K562 (cell line): Measurements from ENCODE around the gene PIGC. TPM values are rescaled to one million over a fixed set of nuclear protein-coding genes. Genes with fewer than 3 reads are reported as not detected.

Experiments
- ATAC-seq: fragments of 200-7000 bp; cut with Tn5 transposase; 3 replicates; pipeline ENCODE4 v1.9.1; 2020; ENCODE audit warnings: moderate library complexity
- BruUV-seq: library from RNA; stranded (reverse); fragments of 400-500 nt; replicated peaks from 2 replicates; lab custom pipeline; 2021; lab: Mats Ljungman, UMichigan
- CTCF ChIA-PET: fragments of 300-600 bp; formaldehyde crosslinking; extraction: SDS; loops from one replicate; lab custom pipeline; 2021; ENCODE audit warnings: low intra/inter-chr PET ratio; lab: Yijun Ruan, JAX
- POLR2A ChIA-PET: fragments of 300-600, 350-650 bp; sonication (Branson Sonifier 250); formaldehyde crosslinking; extraction: SDS; loops from one replicate; lab custom pipeline; 2021; ENCODE audit warnings: antibody characterized with exemption, inconsistent platforms; lab: Yijun Ruan, JAX
- DNase-seq, 4 experiments: peaks; one replicate each; pipeline versions ENCODE4 v3.0.0 to v3.0.0-alpha.2; 2011 to 2018; ENCODE audit warnings: low spot score in 3 of 4, mixed read lengths in 3 of 4; ENCODE audit errors: extremely low read depth in 1 of 4
- FAIRE-seq: peaks from 2 replicates; lab custom pipeline; 2011; peaks lifted over from hg19 to GRCh38; lab: Jason Lieb, UNC
- H2AFZ ChIP-seq: 2 replicates; pipeline ENCODE4 v1.6.0; 2011; ENCODE audit warnings: low read depth, low read length, control low read depth, inconsistent platforms
- H3K27ac ChIP-seq: fragments of 200-600 bp; 3 replicates; pipeline ENCODE4 v1.8.0; 2011; ENCODE audit warnings: low read depth, mild to moderate bottlenecking, control low read depth, inconsistent platforms, low read length, moderate library complexity, mixed read lengths; ENCODE audit errors: extremely low read depth
- H3K27me3 ChIP-seq, 2 experiments: fragments of 300-600 bp in 1 of 2; 2 replicates in 1 of 2; 3 replicates in 1 of 2; pipeline versions ENCODE4 v1.6.0 to v1.8.0; 2011; ENCODE audit warnings: inconsistent platforms in 2 of 2, low read length in 2 of 2, mild to moderate bottlenecking in 1 of 2, mixed read lengths in 1 of 2, moderate library complexity in 1 of 2; ENCODE audit not compliant: control insufficient read depth in 2 of 2, insufficient read depth in 2 of 2
- H3K36me3 ChIP-seq: fragments of 300-600 bp; 3 replicates; pipeline ENCODE4 v1.8.0; 2011; ENCODE audit warnings: mild to moderate bottlenecking, low read length, inconsistent platforms; ENCODE audit not compliant: control insufficient read depth, insufficient read depth
- H3K4me1 ChIP-seq, 2 experiments: fragments of 200-600 bp in 1 of 2; replicated peaks in 1 of 2; 2 replicates in 1 of 2; 3 replicates in 1 of 2; pipeline versions ENCODE4 v1.5.1 to v1.8.0; 2011; ENCODE audit warnings: inconsistent platforms in 2 of 2, low read length in 2 of 2, mild to moderate bottlenecking in 1 of 2, mixed read lengths in 1 of 2, moderate library complexity in 1 of 2; ENCODE audit not compliant: control insufficient read depth in 2 of 2, insufficient read depth in 2 of 2
- H3K4me2 ChIP-seq: 2 replicates; pipeline ENCODE4 v1.6.1; 2011; ENCODE audit warnings: low read length, control low read depth, inconsistent platforms, mixed read lengths; ENCODE audit not compliant: insufficient read depth
- H3K4me3 ChIP-seq: fragments of 200-600 bp; sonication (generic), shearing (Covaris generic); 2 replicates; pipeline ENCODE4 v1.5.1; 2016; ENCODE audit warnings: control low read depth, inconsistent platforms
- H3K79me2 ChIP-seq: fragments of 200-600 bp; 3 replicates; pipeline ENCODE4 v1.8.0; 2011; ENCODE audit warnings: low read length, inconsistent platforms; ENCODE audit not compliant: control insufficient read depth, insufficient read depth
- H3K9ac ChIP-seq, 2 experiments: 2 replicates each; pipeline versions ENCODE4 v1.6.0 to v1.6.1; 2011; ENCODE audit warnings: low read depth in 2 of 2, low read length in 2 of 2, control low read depth in 1 of 2, inconsistent platforms in 1 of 2, mild to moderate bottlenecking in 1 of 2, mixed read lengths in 1 of 2; ENCODE audit not compliant: insufficient read depth in 1 of 2
- H3K9me1 ChIP-seq: one replicate; pipeline ENCODE4 v1.6.0; 2011; ENCODE audit warnings: inconsistent platforms, mild to moderate bottlenecking, low read length, moderate library complexity; ENCODE audit not compliant: control insufficient read depth, insufficient read depth
- H3K9me3 ChIP-seq: replicated peaks from 2 replicates; pipeline ENCODE4 v1.5.1; 2011; ENCODE audit warnings: low read depth, low read length, inconsistent platforms; ENCODE audit not compliant: control insufficient read depth, insufficient read depth
- H4K20me1 ChIP-seq: replicated peaks from 2 replicates; pipeline ENCODE4 v1.6.1; 2011; ENCODE audit warnings: low read length, inconsistent platforms, mixed read lengths; ENCODE audit not compliant: control insufficient read depth, insufficient read depth
- BCOR ChIP-seq: fragments of 450-650 bp; IDR thresholded peaks from 2 replicates; pipeline ENCODE4 v1.6.1; 2016
- C11orf30 ChIP-seq: fragments of 450-650 bp; IDR thresholded peaks from 2 replicates; pipeline ENCODE4 v1.6.1; 2016; ENCODE audit warnings: low read depth, mild to moderate bottlenecking
- CBX2 ChIP-seq: fragments of 200-600 bp; sonication (generic); IDR thresholded peaks from one replicate; pipeline ENCODE4 v1.6.1; 2012; ENCODE audit warnings: mild to moderate bottlenecking, low read length, inconsistent platforms; ENCODE audit not compliant: insufficient read depth, poor library complexity, severe bottlenecking
- DIDO1 ChIP-seq: fragments of 450-650 bp; IDR thresholded peaks from 2 replicates; pipeline ENCODE4 v1.6.1; 2016; ENCODE audit warnings: low read depth, missing biosample characterization, missing genetic modification characterization
- HNRNPUL1 ChIP-seq: fragments of 200-400 bp; formaldehyde crosslinking; IDR thresholded peaks from 2 replicates; pipeline ENCODE4 v1.6.1; 2017; ENCODE audit warnings: low read length
- PCBP2 ChIP-seq: fragments of 200-400 bp; formaldehyde crosslinking; IDR thresholded peaks from 2 replicates; pipeline ENCODE4 v1.6.1; 2018; ENCODE audit warnings: low read length, low read depth, mild to moderate bottlenecking, moderate library complexity; ENCODE audit not compliant: poor library complexity, severe bottlenecking
- POU5F1 ChIP-seq: fragments of 150-350 bp; IDR thresholded peaks from 2 replicates; pipeline ENCODE4 v1.6.1; 2014; ENCODE audit warnings: borderline replicate concordance, low read length, low read depth, mild to moderate bottlenecking; ENCODE audit not compliant: partially characterized antibody
- PRPF4 ChIP-seq: fragments of 200-400 bp; formaldehyde crosslinking; IDR thresholded peaks from one replicate; pipeline ENCODE4 v1.6.1; 2017; ENCODE audit warnings: low read length, low read depth, mild to moderate bottlenecking; ENCODE audit not compliant: insufficient read depth, poor library complexity, severe bottlenecking
- TSC22D4 ChIP-seq: fragments of 450-650 bp; IDR thresholded peaks from 2 replicates; pipeline ENCODE4 v1.6.1; 2016; ENCODE audit warnings: missing genetic modification characterization, missing biosample characterization, control low read depth
- ZBED1 ChIP-seq: IDR thresholded peaks from 2 replicates; pipeline ENCODE4 v1.6.1; 2014
- WGBS: fragments of 100-300 bp; shearing (Covaris generic); methylation state at CpG from one replicate; pipeline ENCODE4 v1.1.6; 2016; ENCODE audit warnings: low coverage, mixed read lengths; ENCODE audit not compliant: insufficient coverage; ENCODE audit errors: missing lambda C conversion rate; 5-methylcytosine and 5-hydroxymethylcytosine counted together
- in situ Hi-C: fragments of 300-500 bp; cut with MboI; formaldehyde crosslinking; loops from 4 replicates; pipeline ENCODE4 v1.15.0; 2018; ENCODE audit warnings: inconsistent platforms, mixed read lengths
- intact Hi-C: fragments of 100-400 bp; cut with micrococcal nuclease; formaldehyde crosslinking; loops from 2 replicates; pipeline ENCODE4 v1.14.2; 2022
- polyA plus RNA-seq, 8 experiments: library from polyadenylated mRNA; depleted of rRNA in 4 of 8; stranded (reverse) in 5 of 8; unstranded in 3 of 8; fragments of >200 nt; fragmentation: Nextera tagmentation in 2 of 8; fragmentation: Illumina TruSeq in 1 of 8; extraction: Ambion mirVana in 2 of 8; extraction: Trizol in 1 of 8; gene quantifications; 2 replicates each; pipeline versions ENCODE4 v1.2.1 to v1.2.3, GENCODE V29; 2011 to 2014; ENCODE audit warnings: inconsistent platforms in 1 of 8, missing spikeins in 1 of 8
- total RNA-seq, 7 experiments: library from RNA; depleted of rRNA in 6 of 7; stranded (reverse); fragments of >200 nt in 6 of 7; fragmentation: Illumina TruSeq in 2 of 7; extraction: Trizol in 2 of 7; gene quantifications; 2 replicates each; pipeline versions ENCODE4 v1.2.1 to v1.2.3, GENCODE V29; 2011 to 2021; ENCODE audit warnings: low replicate concordance in 1 of 7
- TF ChIP-seq, protein P1 (sequence below): fragments of 250-450 bp; sonication (Bioruptor Pico); IDR thresholded peaks from 2 replicates; pipeline ENCODE4 v1.4.0; 2020; ENCODE audit warnings: mild to moderate bottlenecking, moderate library complexity
- TF ChIP-seq, protein P2 (sequence below): sonication (generic); formaldehyde crosslinking; IDR thresholded peaks from 2 replicates; pipeline ENCODE4 v1.8.1; 2023; ENCODE audit warnings: missing genetic modification reagents, mild to moderate bottlenecking, borderline replicate concordance
- TF ChIP-seq, protein P3 (sequence below): fragments of 250-450 bp; sonication (Bioruptor Pico); IDR thresholded peaks from 2 replicates; pipeline ENCODE4 v1.5.0; 2021

PIGC gene
- total and polyA plus RNA-seq, 9 of the 15 experiments (the other 6 are each of a cell fraction or from before 2014, with no cell fraction given), result 30.5 to 97.9 (median 54.7) TPM

DNA sequence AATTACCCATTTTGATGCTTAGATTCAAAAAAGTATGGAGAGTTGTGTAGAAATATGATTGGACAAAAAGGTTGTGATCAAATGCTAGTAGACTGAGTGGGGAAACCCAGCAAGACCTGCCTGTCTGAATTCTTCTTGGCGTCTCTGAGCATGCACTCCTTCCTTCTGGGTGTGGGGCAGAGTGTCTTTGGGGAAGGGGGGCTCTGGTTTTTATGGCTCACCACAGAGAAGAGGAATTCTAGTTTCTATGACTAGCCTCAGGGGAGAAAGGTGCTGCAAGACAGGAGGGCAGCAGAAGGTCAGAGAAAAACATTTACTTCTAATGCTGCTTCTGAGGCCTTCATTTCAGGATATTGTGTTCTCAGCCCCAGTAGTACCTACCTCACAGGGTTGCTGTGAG lies 33.9 kb upstream of the PIGC start (continued):
- TF ChIP-seq, protein P1, sequence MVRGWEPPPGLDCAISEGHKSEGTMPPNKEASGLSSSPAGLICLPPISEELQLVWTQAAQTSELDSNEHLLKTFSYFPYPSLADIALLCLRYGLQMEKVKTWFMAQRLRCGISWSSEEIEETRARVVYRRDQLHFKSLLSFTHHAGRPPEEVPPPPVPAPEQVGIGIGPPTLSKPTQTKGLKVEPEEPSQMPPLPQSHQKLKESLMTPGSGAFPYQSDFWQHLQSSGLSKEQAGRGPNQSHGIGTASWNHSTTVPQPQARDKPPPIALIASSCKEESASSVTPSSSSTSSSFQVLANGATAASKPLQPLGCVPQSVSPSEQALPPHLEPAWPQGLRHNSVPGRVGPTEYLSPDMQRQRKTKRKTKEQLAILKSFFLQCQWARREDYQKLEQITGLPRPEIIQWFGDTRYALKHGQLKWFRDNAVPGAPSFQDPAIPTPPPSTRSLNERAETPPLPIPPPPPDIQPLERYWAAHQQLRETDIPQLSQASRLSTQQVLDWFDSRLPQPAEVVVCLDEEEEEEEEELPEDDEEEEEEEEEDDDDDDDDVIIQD, result no peak
- TF ChIP-seq CBX2, result no peak
- TF ChIP-seq, protein P2, sequence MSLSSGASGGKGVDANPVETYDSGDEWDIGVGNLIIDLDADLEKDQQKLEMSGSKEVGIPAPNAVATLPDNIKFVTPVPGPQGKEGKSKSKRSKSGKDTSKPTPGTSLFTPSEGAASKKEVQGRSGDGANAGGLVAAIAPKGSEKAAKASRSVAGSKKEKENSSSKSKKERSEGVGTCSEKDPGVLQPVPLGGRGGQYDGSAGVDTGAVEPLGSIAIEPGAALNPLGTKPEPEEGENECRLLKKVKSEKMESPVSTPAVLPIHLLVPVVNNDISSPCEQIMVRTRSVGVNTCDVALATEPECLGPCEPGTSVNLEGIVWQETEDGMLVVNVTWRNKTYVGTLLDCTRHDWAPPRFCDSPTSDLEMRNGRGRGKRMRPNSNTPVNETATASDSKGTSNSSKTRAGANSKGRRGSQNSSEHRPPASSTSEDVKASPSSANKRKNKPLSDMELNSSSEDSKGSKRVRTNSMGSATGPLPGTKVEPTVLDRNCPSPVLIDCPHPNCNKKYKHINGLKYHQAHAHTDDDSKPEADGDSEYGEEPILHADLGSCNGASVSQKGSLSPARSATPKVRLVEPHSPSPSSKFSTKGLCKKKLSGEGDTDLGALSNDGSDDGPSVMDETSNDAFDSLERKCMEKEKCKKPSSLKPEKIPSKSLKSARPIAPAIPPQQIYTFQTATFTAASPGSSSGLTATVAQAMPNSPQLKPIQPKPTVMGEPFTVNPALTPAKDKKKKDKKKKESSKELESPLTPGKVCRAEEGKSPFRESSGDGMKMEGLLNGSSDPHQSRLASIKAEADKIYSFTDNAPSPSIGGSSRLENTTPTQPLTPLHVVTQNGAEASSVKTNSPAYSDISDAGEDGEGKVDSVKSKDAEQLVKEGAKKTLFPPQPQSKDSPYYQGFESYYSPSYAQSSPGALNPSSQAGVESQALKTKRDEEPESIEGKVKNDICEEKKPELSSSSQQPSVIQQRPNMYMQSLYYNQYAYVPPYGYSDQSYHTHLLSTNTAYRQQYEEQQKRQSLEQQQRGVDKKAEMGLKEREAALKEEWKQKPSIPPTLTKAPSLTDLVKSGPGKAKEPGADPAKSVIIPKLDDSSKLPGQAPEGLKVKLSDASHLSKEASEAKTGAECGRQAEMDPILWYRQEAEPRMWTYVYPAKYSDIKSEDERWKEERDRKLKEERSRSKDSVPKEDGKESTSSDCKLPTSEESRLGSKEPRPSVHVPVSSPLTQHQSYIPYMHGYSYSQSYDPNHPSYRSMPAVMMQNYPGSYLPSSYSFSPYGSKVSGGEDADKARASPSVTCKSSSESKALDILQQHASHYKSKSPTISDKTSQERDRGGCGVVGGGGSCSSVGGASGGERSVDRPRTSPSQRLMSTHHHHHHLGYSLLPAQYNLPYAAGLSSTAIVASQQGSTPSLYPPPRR (CRISPR knock-in tag), result no peak
- TF ChIP-seq, all 486 proteins: peak for 0

- no peak overlapping the region for H3K4me3 ChIP-seq
- DNase-seq (no peak), ATAC-seq (no peak), FAIRE-seq (no peak)
- no peaks in the 10 kb centered on the region for H3K9me3 ChIP-seq
- peaks cover 6 to 10% of the 10 kb centered on the region in 2 experiments; a peak in 3 of 5 replicates for H3K4me1 ChIP-seq
- no peaks in the 10 kb centered on the region for H3K27me3 ChIP-seq
- no peak overlapping the region; the same call in 1 of the 2 replicates for H2AFZ ChIP-seq
- H3K27ac ChIP-seq, result no peak overlapping the region
- H3K9ac ChIP-seq, result no peak overlapping the region
- no peaks in the 10 kb centered on the region for H4K20me1 ChIP-seq
- no peaks in the 10 kb centered on the region for H3K9me1 ChIP-seq
- H3K79me2 ChIP-seq, result no peaks in the 10 kb centered on the region
- POLR2A ChIA-PET, result interaction anchor here (0.9 kb wide), 1 partner anchor 10 kb away, joined by 3 read pairs; no protein-coding TSS in a partner anchor
- BruUV-seq, result no TSS peak
- WGBS, result 12% methylated on average over 2 of the region's 2 CpGs
- in situ Hi-C loops, result no loop called here
- CTCF ChIA-PET, result no interaction called here
- intact Hi-C loops, result no loop called here
- no peaks in the 10 kb centered on the region for H3K36me3 ChIP-seq
- H3K4me2 ChIP-seq, result no peak overlapping the region
- TF ChIP-seq, protein P3, sequence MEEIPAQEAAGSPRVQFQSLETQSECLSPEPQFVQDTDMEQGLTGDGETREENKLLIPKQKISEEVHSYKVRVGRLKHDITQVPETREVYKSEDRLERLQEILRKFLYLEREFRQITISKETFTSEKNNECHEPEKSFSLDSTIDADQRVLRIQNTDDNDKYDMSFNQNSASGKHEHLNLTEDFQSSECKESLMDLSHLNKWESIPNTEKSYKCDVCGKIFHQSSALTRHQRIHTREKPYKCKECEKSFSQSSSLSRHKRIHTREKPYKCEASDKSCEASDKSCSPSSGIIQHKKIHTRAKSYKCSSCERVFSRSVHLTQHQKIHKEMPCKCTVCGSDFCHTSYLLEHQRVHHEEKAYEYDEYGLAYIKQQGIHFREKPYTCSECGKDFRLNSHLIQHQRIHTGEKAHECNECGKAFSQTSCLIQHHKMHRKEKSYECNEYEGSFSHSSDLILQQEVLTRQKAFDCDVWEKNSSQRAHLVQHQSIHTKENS (CRISPR knock-in tag), result no peak
- no peak for TF ChIP-seq PCBP2
- no peak for TF ChIP-seq C11orf30
- no peak for TF ChIP-seq ZBED1
- no peak for TF ChIP-seq PRPF4
- no peak for TF ChIP-seq BCOR
- no peak for TF ChIP-seq TSC22D4
- TF ChIP-seq HNRNPUL1, result no peak
- TF ChIP-seq DIDO1 (tag), result no peak
- TF ChIP-seq POU5F1, result no peak
- TF ChIP-seq, all 486 proteins: peak for 0
Observed at GRCh38 chr1:172477216-172477615, 33.3 kb upstream of the PIGC start.
